COLO829 (cell line): Measurements from ENCODE around the gene BCL7C.
"Not testable (repeated sequence)": the region's sequence is repeated elsewhere in the genome, so short reads cannot be mapped to it uniquely, and the experiment has no call there.

ENCODE experiments used
- DNase-seq: peaks from one replicate; pipeline ENCODE4 v3.0.0; 2012; ENCODE audit warnings: low spot score

Gene BCL7C

DNA sequence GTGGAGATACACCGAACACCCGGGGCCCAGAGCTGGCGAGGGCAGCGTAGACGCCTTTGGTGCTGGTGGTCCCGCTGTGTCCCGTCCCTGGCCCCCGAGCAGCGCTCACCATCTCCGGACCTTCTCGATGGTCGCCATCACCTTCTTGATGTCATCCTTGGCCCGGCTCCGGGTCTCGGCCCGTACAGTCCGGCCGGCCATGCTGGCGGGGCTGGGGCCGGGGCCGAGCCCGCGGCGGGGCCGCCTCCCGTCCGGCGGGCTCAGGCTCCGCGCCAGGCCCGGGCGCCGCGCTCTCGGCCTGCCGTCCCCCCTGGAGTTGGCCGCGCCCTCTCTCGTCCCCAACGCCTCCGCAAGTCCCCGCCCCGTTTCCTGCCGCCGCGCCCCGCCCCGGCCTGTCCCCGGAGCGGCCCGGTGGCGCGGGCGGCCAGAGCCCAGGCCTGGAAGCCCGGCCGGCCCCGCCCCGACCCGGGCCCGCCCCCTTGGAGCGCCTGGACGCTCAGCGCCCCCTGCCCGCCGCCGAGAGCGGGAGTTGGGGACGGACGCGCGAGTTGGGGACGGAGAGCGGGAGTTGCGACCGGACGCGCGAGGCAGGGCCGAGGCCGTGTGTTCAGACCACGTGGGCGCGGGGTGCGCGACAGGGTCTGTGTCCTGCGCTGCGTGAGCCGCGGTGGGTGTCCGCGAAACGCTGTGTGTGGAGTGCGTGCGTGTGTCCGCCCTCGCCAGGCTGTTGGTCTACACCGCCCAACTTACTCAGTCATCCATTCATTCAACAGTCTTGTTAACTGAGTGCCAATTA lies at the start of gene BCL7C:
Gene BCL7C, minus strand, starts transcription at position 334 of the 796 bp plus-strand sequence. Its CDS starts 133 bp downstream, at position 201.
- peak; percentile 50 for DNase-seq

DNA sequence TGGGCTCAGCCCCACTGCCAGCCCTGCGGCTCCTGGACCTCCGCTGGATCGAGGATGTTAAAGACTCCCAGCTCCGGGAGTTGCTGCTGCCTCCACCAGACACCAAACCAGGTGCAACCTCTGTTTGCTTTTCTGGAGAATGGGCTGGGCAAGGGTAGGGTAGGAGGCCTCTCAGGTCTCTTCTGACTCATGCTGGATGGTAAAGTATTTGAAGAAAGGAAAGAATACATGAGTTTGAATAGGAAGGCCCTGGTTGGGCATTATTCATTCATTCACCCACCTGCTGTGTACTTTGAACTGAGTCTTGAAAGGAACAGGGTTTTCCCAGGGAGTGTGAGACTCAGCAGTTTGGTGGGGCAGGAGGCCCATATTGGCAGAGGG lies 48.5 kb upstream of the BCL7C start:
- DNase-seq = no peak

GRCh38 chr16:30941600-30942425 lies 47.9 kb upstream of the BCL7C start:
- peak; percentile 76 for DNase-seq

DNA sequence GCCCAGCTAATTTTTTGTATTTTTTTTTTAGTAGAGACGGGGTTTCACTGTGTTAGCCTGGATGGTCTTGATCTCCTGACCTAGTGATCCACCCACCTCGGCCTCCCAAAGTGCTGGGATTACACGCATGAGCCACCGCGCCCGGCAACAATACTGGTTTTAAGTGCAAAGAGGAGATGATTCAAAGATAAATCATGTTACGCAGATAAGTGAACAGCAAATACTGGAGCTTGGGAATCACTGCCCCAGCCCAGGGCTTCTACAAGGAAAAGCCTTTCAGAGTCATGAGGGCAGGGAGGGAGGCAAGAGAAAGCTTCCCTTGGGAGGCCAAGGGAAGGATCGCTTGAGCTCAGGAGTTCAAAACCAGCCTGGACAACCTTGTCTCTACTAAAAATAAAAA lies 45.7 kb upstream of the BCL7C start:
- DNase-seq = not testable (repeated sequence)

DNA sequence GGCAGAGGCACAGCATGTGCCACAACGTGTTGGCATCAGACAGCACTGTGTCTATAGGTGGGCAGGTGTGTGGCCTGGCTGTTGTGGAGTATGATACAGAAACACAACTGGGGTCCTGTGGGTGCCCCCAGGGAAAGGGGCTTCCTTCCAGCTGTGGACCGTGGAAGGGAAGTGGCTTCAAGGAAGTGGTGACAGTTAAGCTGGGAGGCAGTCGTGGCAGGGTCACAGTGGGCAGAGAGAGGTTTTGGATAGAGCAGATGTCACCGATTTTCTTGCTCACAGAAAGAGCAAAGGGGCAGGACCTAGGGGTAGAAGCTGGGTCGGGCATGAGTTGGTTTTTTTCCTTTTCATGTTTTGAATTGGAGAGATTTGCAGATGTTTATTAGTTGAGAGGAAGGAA lies 43.8 kb upstream of the BCL7C start:
- DNase-seq = no peak

DNA sequence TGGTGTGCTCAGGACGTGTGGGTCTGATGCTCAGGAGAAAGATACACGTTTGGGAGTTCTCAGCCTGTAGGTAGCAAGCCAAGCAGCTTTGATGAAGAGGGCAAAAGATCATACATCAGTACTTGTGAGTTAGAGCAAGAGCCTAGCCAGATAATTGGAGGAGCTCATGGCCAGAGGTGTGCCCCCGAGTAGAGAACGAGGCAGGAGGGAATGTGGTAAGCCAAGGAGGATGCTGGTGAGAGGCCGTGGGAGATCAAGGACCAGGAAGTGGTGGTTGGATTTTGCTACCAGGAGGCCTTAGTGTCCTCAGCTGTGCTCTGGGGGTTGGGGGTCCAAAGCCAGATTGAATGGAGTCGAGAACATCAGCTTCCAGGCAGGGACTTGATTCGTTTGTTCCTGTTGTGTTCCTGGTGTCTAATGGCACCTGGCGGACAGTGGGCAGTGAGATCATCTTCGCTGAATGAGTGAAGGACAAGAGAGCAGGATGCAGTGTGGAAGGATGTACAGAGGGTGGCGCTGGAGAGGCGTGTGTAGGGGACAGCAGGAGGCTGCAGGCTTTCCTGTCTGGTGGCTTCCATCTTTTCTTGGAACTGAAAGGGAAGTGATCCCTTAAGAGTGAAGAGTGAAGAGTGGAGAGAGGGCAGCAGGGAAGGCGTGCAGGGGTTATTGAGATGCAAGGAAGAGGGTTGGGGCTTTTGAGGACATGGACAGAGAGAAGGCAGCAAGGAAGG lies 41.1 kb upstream of the BCL7C start:
- DNase-seq = peak; percentile 59

DNA sequence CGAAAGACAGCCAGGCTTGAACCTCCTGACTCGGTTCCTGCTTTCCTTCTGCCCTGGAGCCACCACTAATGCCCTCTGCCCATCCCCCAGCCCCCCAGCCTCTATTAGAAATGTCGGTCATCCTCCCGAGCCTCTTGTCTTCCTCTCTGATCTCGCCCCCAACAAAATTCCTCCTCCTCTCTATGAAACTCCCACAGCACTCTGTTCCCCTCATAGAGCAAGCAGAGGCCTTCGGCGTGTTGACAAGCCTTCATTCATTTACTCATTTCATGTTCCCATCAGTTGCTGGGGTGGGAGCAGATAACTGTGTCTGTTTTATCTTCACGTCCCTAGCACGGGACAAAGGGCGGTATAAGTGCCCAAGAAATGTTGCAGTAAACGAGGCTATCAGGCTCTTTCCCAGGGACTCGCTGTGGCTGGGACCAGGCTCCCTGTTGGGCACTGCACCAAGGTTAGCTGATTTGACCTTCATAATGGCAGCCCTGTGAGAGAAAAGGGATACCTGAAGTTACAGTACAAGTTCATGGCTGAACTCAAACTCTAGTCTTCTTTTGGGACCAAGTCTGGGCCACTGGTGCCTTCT lies 37.3 kb upstream of the BCL7C start:
- no peak for DNase-seq

GRCh38 chr16:30930160-30930571 lies 36.3 kb upstream of the BCL7C start:
- DNase-seq = no peak

GRCh38 chr16:30929167-30929566 lies 35.3 kb upstream of the BCL7C start:
- DNase-seq = no peak

GRCh38 chr16:30928390-30928789 lies 34.5 kb upstream of the BCL7C start:
- DNase-seq = no peak

DNA sequence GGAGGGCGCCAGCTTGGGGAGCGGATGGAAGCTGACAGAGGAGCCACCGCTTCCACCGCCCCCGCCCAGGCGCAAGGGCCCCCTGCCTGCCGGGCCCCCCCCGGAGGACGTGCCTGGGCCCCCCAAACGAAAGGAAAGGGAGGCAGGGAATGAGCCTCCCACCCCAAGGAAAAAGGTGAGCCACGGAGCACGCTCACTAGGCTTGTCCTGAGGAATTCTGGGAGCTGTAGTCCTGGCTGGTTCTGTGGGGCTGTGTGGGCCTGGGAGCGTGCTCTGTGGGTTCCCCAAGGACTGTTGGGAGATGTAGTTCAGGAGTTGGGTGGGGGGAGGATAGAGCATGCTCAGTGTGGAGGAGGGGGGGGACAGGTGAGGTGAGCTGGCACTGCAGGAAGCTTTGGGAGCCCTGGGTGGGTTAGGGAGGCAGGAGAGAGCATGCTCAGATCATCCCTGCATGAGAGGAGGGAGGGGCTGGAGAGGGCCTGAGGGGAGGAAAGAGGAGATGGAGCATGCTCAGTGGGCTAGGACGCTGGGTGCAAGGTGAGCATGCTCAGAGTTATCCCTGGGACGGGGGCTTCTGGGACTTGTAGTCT lies 34.0 kb upstream of the BCL7C start:
- peak; percentile 60 for DNase-seq

DNA sequence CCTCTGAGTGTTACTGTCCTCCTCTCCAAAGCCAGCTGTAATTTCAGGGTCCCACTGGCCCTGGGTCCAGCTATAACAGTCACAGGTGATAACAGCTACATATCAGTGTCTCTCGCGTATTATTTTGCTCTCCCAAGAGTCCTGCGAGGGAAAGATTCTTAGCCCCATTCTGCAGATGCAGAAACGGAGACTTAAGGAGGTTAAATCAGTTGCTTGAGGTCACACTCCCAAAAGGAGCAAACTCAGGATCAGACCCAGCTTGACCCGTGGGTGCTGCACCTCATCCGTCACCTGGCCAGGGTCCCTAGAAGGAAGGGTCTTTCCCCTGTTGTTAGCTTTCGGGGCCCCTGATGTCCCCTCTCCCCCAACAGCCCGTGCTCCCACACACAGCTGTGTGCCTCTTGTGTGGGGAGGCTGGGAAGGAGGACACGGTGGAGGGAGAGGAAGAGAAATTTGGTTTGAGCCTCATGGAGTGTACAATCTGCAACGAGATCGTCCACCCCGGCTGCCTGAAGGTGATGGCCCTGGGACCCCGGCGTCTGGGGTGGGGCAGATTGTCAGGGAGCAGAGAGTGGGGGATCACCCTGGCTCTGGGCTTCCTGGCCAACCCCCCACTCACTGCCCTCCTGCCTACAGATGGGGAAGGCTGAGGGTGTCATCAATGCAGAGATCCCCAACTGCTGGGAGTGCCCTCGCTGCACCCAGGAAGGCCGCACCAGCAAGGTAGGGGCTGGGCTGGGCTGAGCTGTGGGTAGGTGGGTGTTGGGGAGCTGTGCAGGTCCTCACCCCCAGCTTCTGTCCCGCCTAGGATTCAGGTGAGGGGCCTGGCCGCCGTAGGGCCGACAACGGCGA lies 33.3 kb upstream of the BCL7C start:
- no peak for DNase-seq

- DNase-seq = no peak
Observed at GRCh38 chr16:30925995-30926811, 32.3 kb upstream of the BCL7C start.

- DNase-seq = no peak
Observed at GRCh38 chr16:30925632-30925987, 31.7 kb upstream of the BCL7C start.

- no peak for DNase-seq
Observed at GRCh38 chr16:30924913-30925631, 31.2 kb upstream of the BCL7C start.

GRCh38 chr16:30924076-30924912 lies 30.4 kb upstream of the BCL7C start:
- DNase-seq = no peak

- DNase-seq = no peak
Observed at GRCh38 chr16:30923554-30924075, 29.7 kb upstream of the BCL7C start, which contains the start of gene FBXL19. TSS of gene FBXL19 (plus strand) at chr16:30923572. CDS start at chr16:30925755, 2,183 bp downstream.

- peak; percentile 99 for DNase-seq
Observed at GRCh38 chr16:30922960-30923535, 29.2 kb upstream of the BCL7C start.
